GM12865 (cell line): ENCODE results near the gene STX8.

Experiments
- DNase-seq: peaks from one replicate; pipeline ENCODE4 v3.0.0; 2010; ENCODE audit warnings: low read depth
- H3K4me3 ChIP-seq: 2 replicates; pipeline ENCODE4 v1.5.1; 2011; ENCODE audit warnings: mild to moderate bottlenecking, low read depth, low read length, control low read depth
- TF ChIP-seq, protein P1 (sequence below): IDR thresholded peaks from 2 replicates; pipeline ENCODE4 v1.5.1; 2011; ENCODE audit warnings: low read length, control low read depth, low read depth, inconsistent platforms; ENCODE audit not compliant: insufficient read depth; ENCODE audit errors: missing control alignments

STX8 gene

DNA sequence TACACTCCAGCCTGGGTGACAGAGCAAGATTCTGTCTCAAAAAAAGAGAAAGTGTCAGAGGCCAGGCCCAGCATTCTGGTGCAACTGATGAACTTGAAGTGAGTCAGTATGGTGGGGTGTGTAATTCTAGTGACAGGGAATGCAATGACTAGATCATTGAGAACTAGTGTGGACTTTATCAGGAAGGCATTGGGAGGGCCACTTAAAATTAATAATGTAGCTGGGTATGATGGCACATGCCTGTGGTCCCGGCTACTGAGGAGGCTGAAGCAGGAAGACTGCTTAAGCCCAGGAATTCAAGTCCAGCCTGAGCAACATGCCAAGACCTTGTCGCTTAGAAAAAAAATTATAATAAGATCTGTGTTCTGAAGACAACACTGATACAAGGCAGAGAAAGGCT is 90.8 kb downstream of the STX8 start:
- DNase-seq: no peak

DNA sequence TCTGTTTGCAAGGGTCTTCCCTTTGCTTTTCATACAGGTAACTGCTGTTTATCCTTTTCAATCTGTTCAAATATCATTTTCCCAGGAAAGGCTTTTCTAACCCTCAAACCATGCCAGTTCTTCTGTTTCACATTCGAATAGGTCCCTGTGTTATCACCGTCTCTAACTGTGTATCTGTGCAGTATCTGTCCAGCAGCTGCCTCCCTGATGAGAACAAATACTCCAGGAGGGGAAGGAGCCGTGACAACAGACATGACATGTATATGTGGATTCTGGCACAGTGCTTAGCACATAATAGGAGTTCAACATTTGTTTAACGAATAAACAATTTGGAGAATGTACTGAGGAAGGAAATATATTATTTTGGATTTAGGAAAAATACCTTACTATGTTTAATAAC is 95.7 kb downstream of the STX8 start:
- TF ChIP-seq, protein P1, sequence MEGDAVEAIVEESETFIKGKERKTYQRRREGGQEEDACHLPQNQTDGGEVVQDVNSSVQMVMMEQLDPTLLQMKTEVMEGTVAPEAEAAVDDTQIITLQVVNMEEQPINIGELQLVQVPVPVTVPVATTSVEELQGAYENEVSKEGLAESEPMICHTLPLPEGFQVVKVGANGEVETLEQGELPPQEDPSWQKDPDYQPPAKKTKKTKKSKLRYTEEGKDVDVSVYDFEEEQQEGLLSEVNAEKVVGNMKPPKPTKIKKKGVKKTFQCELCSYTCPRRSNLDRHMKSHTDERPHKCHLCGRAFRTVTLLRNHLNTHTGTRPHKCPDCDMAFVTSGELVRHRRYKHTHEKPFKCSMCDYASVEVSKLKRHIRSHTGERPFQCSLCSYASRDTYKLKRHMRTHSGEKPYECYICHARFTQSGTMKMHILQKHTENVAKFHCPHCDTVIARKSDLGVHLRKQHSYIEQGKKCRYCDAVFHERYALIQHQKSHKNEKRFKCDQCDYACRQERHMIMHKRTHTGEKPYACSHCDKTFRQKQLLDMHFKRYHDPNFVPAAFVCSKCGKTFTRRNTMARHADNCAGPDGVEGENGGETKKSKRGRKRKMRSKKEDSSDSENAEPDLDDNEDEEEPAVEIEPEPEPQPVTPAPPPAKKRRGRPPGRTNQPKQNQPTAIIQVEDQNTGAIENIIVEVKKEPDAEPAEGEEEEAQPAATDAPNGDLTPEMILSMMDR: no peak
- H3K4me3 ChIP-seq: no peak overlapping the region
- DNase-seq: no peak

More for the DNA sequence above, 90.8 kb downstream of the STX8 start:
- TF ChIP-seq, protein P1: no peak
- no peak overlapping the region for H3K4me3 ChIP-seq

DNA sequence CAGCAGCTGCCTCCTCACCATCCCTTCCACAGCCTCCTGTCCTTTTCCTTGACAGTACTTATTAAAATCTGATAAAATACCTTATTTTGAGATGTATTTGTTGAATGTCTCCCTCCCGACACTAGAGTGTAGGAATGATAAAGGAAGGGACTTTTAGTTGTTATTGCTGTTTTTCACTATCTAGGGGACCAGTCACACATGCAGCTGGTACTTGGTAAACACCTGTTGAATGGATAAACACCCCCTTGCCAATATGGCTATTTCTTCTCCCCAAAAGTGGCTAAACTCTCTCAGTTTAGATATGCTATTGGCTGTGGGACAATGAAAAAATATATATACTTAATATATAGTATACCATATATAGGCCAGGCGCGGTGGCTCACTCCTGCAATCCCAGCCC is 96.7 kb downstream of the STX8 start:
- TF ChIP-seq, protein P1: no peak
- DNase-seq: no peak
- H3K4me3 ChIP-seq: no peak overlapping the region

DNA sequence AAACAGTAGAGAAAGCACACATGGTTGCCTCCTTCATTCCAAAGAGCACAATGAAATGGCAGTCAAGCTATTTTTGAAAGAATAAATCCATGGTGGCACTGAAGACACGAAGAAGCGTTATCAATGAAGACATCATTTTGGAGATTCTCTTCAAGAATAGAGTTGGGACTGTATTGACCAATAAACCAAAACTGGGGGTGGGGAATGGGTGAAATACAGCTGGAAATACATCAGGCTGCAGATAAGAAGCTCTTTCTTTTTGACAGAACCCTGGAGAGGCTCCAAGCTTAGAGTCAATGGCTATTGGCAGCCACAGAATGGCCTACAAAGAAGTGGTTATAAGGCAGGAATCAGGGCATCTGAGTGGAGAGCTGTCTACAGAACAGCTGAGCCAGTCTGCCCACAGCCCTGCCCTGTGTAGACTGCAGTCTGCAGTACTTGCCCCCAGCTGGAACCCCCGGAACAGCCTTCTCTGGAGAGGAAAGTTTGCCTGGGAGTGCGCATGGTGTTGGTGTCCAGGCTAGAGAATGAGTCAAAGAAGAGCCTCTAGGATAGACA is 100.4 kb downstream of the STX8 start:
- H3K4me3 ChIP-seq: no peak overlapping the region

DNA sequence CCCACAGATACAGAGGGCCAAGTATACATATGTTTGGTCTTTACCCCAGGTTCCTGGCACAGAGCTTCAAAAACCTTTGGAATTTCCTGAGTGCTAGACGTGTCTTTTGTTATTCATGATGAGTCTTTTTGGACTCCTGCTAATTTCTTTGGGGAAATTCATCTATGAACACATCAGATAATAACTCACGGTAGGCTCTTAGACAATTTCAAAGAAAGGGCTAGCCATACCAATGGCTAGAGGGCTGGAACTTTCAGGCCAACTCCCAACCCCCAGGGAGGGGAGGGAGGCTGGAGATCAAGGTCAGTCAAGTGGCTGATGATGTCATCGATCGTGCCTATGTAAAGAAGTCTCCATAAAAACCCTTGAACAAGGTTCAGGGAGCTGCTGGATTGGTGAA is 101.9 kb downstream of the STX8 start:
- TF ChIP-seq, protein P1: no peak
- no peak overlapping the region for H3K4me3 ChIP-seq
- no peak for DNase-seq

More for the DNA sequence above, 100.4 kb downstream of the STX8 start:
- DNase-seq: no peak
- TF ChIP-seq, protein P1: no peak

DNA sequence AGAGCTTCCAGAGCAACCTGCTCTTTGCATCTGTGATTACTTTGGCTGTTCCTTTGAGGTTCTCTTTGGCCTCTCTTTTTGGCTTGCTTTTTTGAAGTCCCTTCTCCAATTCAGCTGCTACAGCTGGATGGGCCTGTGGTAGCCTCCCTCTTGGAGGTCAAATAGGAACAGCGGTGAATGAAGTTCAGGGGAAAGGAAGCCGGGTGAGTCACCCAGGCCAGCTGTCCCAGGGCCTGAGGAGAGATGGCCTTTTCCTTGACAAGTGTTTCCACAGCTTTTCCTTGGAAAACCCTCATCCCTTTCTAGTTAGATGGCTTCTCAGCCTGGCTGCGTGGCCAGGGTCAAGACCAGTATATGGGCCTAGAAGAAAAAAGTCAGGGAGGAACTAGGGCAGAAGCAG is 103.1 kb downstream of the STX8 start:
- TF ChIP-seq, protein P1: no peak
- DNase-seq: no peak
- no peak overlapping the region for H3K4me3 ChIP-seq

DNA sequence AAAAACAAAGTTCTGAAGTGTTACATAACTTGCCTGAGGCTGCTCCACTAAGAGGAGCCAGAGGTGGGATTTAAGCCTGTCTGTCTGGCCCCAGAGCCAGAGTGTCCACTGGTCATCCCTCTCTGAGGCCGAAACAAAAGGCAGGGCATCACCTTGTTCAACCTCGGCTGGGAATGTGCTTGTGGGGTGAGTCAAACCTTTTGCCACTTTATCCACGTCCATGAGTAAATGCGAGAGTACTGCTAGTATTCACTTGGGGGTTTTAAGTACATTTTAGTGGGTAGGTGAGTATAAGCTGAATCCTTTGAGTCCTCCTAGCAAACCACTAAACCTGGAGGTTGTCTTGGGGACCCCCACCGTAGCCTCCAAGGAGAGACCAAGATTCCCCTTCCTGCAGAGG is 103.5 kb downstream of the STX8 start:
- TF ChIP-seq, protein P1: no peak
- H3K4me3 ChIP-seq: no peak overlapping the region
- no peak for DNase-seq
